Measurements from ENCODE around the gene TBC1D22B.
"Not testable (repeated sequence)": the region's sequence is repeated elsewhere in the genome, so short reads cannot be mapped to it uniquely, and the experiment has no call there.

- TF ChIP-seq CTCF, POLR2A (IDR thresholded peaks at IDR 0.05): not testable (repeated sequence)
These were observed 88.2 kb downstream of the TBC1D22B start for GRCh38 chr6:37345804-37346203.
